ENCODE data around the gene ANXA10.

The ANXA10 gene

GRCh38 chr4:168141733-168142132 is 49.4 kb downstream of the ANXA10 start:
- TF ChIP-seq, protein P1, sequence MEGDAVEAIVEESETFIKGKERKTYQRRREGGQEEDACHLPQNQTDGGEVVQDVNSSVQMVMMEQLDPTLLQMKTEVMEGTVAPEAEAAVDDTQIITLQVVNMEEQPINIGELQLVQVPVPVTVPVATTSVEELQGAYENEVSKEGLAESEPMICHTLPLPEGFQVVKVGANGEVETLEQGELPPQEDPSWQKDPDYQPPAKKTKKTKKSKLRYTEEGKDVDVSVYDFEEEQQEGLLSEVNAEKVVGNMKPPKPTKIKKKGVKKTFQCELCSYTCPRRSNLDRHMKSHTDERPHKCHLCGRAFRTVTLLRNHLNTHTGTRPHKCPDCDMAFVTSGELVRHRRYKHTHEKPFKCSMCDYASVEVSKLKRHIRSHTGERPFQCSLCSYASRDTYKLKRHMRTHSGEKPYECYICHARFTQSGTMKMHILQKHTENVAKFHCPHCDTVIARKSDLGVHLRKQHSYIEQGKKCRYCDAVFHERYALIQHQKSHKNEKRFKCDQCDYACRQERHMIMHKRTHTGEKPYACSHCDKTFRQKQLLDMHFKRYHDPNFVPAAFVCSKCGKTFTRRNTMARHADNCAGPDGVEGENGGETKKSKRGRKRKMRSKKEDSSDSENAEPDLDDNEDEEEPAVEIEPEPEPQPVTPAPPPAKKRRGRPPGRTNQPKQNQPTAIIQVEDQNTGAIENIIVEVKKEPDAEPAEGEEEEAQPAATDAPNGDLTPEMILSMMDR (IDR thresholded peaks at IDR 0.05; ENCODE audit: low read depth, low read length), result no peak
- DNase-seq (ENCODE audit: extremely low read depth, low read depth), result no peak

GRCh38 chr4:168143601-168144000 is 51.3 kb downstream of the ANXA10 start:
- TF ChIP-seq, protein P1 (IDR thresholded peaks at IDR 0.05; ENCODE audit: low read depth, low read length), result no peak
- DNase-seq (ENCODE audit: extremely low read depth, low read depth), result no peak

DNA sequence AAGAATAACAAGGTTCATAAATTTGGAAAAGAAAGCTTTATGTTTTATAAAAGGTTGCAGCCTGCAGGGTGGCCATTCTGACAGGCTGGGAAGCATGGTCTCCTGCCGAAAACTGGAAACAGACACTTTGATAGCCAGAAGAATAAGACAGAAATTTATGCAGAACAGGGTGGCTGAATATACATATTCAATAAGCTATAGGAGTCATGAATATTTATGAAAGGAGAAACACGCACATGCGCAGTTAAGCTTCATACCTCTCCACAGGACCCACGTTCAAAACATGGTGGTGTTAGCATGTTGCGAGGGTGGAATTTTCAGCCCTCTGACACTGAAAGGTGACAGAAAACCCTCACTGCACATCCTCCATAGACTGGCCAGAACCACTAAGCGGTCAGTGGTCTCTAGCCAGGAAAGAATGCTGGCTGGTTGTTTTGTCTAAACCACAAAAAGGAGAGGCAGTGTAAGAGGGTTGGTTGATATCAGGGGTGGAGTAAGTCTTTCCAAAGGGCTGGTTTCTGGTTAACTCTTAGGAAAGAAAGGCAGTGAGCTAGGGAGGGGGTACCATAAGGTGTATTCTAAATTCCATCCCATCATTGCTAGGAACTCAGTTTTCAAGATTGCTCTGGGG is 58.2 kb downstream of the ANXA10 start:
- DNase-seq (ENCODE audit: extremely low read depth, low read depth), result no peak
- TF ChIP-seq, protein P1 (IDR thresholded peaks at IDR 0.05; ENCODE audit: low read depth, low read length), result no peak

GRCh38 chr4:168151327-168151726 is 59.0 kb downstream of the ANXA10 start:
- no peak for DNase-seq (ENCODE audit: extremely low read depth, low read depth)
- TF ChIP-seq, protein P1 (IDR thresholded peaks at IDR 0.05; ENCODE audit: low read depth, low read length), result no peak

GRCh38 chr4:168152837-168153500 is 60.6 kb downstream of the ANXA10 start:
- TF ChIP-seq, protein P1 (IDR thresholded peaks at IDR 0.05; ENCODE audit: low read depth, low read length), result no peak
- no peak for DNase-seq (ENCODE audit: extremely low read depth, low read depth)

- DNase-seq (ENCODE audit: extremely low read depth, low read depth), result peak; percentile 61
- TF ChIP-seq, protein P1 (IDR thresholded peaks at IDR 0.05; ENCODE audit: low read depth, low read length), result peak; percentile 72
These were observed 61.5 kb downstream of the ANXA10 start for GRCh38 chr4:168153596-168154440.
